Neural progenitor cell (in vitro differentiated cells): ENCODE measurements around the gene ARHGAP20. TPM values are rescaled to one million over a fixed set of nuclear protein-coding genes. Genes with fewer than 3 reads are reported as not detected.

ENCODE experiments used
- DNase-seq: peaks from one replicate; pipeline ENCODE4 v3.0.0-alpha.2; 2016; ENCODE audit warnings: low spot score
- H2AFZ ChIP-seq: fragments of 200-600 bp; sonication (generic); replicated peaks from 2 replicates; pipeline ENCODE4 v1.6.1; 2016; ENCODE audit warnings: antibody characterized with exemption
- H3F3A ChIP-seq: fragments of 200-600 bp; sonication (generic); 2 replicates; pipeline ENCODE4 v1.6.1; 2016; ENCODE audit warnings: antibody characterized with exemption, low read depth
- H3K27ac ChIP-seq: fragments of 200-600 bp; sonication (generic); 2 replicates; pipeline ENCODE4 v1.5.1; 2016; ENCODE audit warnings: mild to moderate bottlenecking
- H3K27me3 ChIP-seq: fragments of 200-600 bp; sonication (generic); 2 replicates; pipeline ENCODE4 v1.6.1; 2016; ENCODE audit warnings: mild to moderate bottlenecking, moderate library complexity
- H3K36me3 ChIP-seq: fragments of 200-600 bp; sonication (generic); 2 replicates; pipeline ENCODE4 v1.5.1; 2016
- H3K4me1 ChIP-seq: fragments of 200-600 bp; sonication (generic); 2 replicates; pipeline ENCODE4 v1.6.1; 2016; ENCODE audit warnings: mixed run types
- H3K4me2 ChIP-seq: fragments of 200-600 bp; sonication (generic); 2 replicates; pipeline ENCODE4 v1.6.1; 2016
- H3K4me3 ChIP-seq: fragments of 200-600 bp; sonication (generic); 2 replicates; pipeline ENCODE4 v1.5.1; 2016
- H3K79me2 ChIP-seq: fragments of 200-600 bp; sonication (generic); 2 replicates; pipeline ENCODE4 v1.6.1; 2016; ENCODE audit warnings: low read depth
- H3K9ac ChIP-seq: fragments of 200-600 bp; sonication (generic); 2 replicates; pipeline ENCODE4 v1.6.1; 2016
- H3K9me3 ChIP-seq: fragments of 200-600 bp; sonication (generic); 2 replicates; pipeline ENCODE4 v1.5.1; 2016; ENCODE audit warnings: low read depth
- H4K20me1 ChIP-seq: fragments of 200-600 bp; sonication (generic); 2 replicates; pipeline ENCODE4 v1.6.1; 2016; ENCODE audit warnings: low read depth
- H3K27ac Mint-ChIP-seq: 3 replicates; pipeline ENCODE4 v1.8.0; 2021; ENCODE audit warnings: mixed read lengths
- H3K27me3 Mint-ChIP-seq: 2 replicates; pipeline ENCODE4 v1.8.0; 2022; ENCODE audit warnings: low read depth, mild to moderate bottlenecking, inconsistent platforms, moderate library complexity, mixed read lengths; ENCODE audit not compliant: insufficient read depth
- H3K36me3 Mint-ChIP-seq: 3 replicates; pipeline ENCODE4 v1.8.0; 2021; ENCODE audit warnings: mixed read lengths
- H3K4me1 Mint-ChIP-seq: 3 replicates; pipeline ENCODE4 v1.8.0; 2021; ENCODE audit warnings: mixed read lengths
- H3K4me3 Mint-ChIP-seq: 3 replicates; pipeline ENCODE4 v1.8.0; 2021; ENCODE audit warnings: mild to moderate bottlenecking, moderate library complexity, mixed read lengths
- H3K9me3 Mint-ChIP-seq: 3 replicates; pipeline ENCODE4 v1.8.0; 2020; ENCODE audit warnings: mixed read lengths
- EZH2 ChIP-seq: fragments of 200-600 bp; sonication (generic); IDR thresholded peaks from 2 replicates; pipeline ENCODE4 v1.6.1; 2017; ENCODE audit warnings: antibody characterized with exemption, mild to moderate bottlenecking, moderate library complexity
- EZH2phosphoT487 ChIP-seq: fragments of 200-600 bp; sonication (generic); IDR thresholded peaks from 2 replicates; pipeline ENCODE4 v1.6.1; 2017; ENCODE audit warnings: antibody characterized with exemption
- total RNA-seq: library from RNA; depleted of rRNA; stranded (reverse); fragments of >200 nt; gene quantifications from 2 replicates; pipeline ENCODE4 v1.2.3, GENCODE V29; 2015; ENCODE audit warnings: low replicate concordance
- TF ChIP-seq, protein P1 (sequence below): fragments of 200-600 bp; sonication (generic); IDR thresholded peaks from 2 replicates; pipeline ENCODE4 v1.5.1; 2017; ENCODE audit warnings: antibody characterized with exemption, mild to moderate bottlenecking

Gene ARHGAP20
- total RNA-seq, 1 donor from 2014 or later = not detected

DNA sequence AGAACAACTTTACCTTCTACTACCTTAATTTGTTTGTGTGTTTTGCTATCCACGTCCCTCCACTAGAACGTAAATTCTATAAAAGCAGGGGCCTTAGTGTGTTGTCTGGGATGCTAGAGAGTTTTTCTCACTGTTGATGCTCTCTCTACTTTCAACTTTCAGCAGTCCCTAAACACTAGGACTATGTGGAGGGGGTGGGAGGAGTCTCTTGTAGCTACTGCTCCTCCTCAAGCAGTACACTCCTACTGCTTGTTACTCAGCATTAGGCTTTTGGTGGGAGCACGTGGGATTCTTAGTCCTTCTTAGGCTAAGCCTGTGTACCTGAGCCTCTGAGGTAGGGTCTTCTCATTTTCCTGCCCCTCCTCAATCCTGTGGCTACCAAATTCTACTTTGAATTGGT, 56.3 kb downstream of the ARHGAP20 start:
- Mint-ChIP-seq H3K9me3 (peaks cover 19% of the 10 kb centered on the region), H3K4me1 (no peaks in the 10 kb centered on the region), H3K36me3 (no peaks in the 10 kb centered on the region), H3K27ac (no peak overlapping the region), H3K4me3 (no peak overlapping the region), H3K27me3 (no peaks in the 10 kb centered on the region)
- Histone ChIP-seq H2AFZ (no peak overlapping the region), H3K9ac (no peak overlapping the region), H3K4me3 (no peak overlapping the region), H3K27ac (no peak overlapping the region), H4K20me1 (no peaks in the 10 kb centered on the region), H3F3A (no peaks in the 10 kb centered on the region), H3K27me3 (no peaks in the 10 kb centered on the region), H3K4me2 (no peak overlapping the region), H3K79me2 (no peaks in the 10 kb centered on the region), H3K4me1 (no peaks in the 10 kb centered on the region), H3K36me3 (no peaks in the 10 kb centered on the region), H3K9me3 (no peaks in the 10 kb centered on the region)
- DNase-seq = no peak
- TF ChIP-seq EZH2phosphoT487 (no peak), EZH2 (no peak)
- TF ChIP-seq, protein P1, sequence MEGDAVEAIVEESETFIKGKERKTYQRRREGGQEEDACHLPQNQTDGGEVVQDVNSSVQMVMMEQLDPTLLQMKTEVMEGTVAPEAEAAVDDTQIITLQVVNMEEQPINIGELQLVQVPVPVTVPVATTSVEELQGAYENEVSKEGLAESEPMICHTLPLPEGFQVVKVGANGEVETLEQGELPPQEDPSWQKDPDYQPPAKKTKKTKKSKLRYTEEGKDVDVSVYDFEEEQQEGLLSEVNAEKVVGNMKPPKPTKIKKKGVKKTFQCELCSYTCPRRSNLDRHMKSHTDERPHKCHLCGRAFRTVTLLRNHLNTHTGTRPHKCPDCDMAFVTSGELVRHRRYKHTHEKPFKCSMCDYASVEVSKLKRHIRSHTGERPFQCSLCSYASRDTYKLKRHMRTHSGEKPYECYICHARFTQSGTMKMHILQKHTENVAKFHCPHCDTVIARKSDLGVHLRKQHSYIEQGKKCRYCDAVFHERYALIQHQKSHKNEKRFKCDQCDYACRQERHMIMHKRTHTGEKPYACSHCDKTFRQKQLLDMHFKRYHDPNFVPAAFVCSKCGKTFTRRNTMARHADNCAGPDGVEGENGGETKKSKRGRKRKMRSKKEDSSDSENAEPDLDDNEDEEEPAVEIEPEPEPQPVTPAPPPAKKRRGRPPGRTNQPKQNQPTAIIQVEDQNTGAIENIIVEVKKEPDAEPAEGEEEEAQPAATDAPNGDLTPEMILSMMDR = no peak

DNA sequence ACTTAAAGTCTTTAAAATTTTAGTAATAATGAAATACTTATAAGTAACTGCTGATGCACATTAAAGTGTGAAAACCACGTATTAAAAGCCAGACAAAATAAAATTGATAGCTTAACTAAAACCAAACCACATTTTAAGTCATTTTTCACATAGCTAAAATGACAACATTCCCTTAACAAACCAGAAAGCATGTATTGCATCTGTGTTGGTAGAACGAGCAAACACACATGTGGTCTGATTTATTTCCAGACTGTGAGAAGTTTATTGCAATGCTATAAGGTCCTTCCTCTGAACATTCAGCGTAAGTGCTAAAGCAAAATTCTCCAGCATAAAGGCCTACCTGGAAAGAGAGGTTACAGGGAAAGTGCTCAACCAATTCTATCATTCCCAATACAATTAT, 57.8 kb downstream of the ARHGAP20 start:
- Histone ChIP-seq H3K4me2 (no peak overlapping the region), H3K9me3 (no peaks in the 10 kb centered on the region), H4K20me1 (no peaks in the 10 kb centered on the region), H3K36me3 (no peaks in the 10 kb centered on the region), H3K79me2 (no peaks in the 10 kb centered on the region), H3K9ac (no peak overlapping the region), H3K4me1 (no peaks in the 10 kb centered on the region), H2AFZ (no peak overlapping the region), H3K4me3 (no peak overlapping the region), H3F3A (no peaks in the 10 kb centered on the region), H3K27me3 (no peaks in the 10 kb centered on the region), H3K27ac (no peak overlapping the region)
- Mint-ChIP-seq H3K4me1 (no peaks in the 10 kb centered on the region), H3K9me3 (peaks cover 21% of the 10 kb centered on the region), H3K27me3 (no peaks in the 10 kb centered on the region), H3K36me3 (no peaks in the 10 kb centered on the region), H3K27ac (no peak overlapping the region), H3K4me3 (no peak overlapping the region)
- DNase-seq = no peak
- TF ChIP-seq EZH2 (no peak), EZH2phosphoT487 (no peak)
- TF ChIP-seq, protein P1 = no peak

DNA sequence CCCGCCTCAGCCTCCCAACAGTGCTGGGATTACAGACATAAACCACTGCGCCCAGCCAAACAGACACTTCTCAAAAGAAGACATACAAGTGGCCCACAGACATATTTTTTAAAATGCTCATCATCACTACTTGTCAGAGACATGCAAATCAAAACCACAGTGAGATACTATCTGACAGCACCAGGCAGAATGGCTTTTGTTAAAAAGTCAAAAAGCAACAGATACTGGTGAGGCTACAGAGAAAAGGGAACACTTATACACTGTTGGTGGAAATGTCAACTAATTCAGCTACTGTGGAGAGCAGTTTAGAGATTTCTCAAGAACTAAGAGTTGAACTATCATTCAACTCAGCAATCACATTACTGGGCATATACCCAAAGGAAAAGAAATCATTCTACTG, 67.0 kb downstream of the ARHGAP20 start:
- no peaks in the 10 kb centered on the region for H3K9me3 Mint-ChIP-seq
- H3K4me1 ChIP-seq = no peaks in the 10 kb centered on the region

More for the DNA sequence above, 67.0 kb downstream of the ARHGAP20 start:
- no peak for TF ChIP-seq EZH2phosphoT487
- TF ChIP-seq, protein P1 = no peak
- Histone ChIP-seq H2AFZ (no peak overlapping the region), H3K36me3 (no peaks in the 10 kb centered on the region), H3K27me3 (no peaks in the 10 kb centered on the region), H3K9ac (no peak overlapping the region), H3K9me3 (no peaks in the 10 kb centered on the region), H3F3A (no peaks in the 10 kb centered on the region), H3K4me3 (no peak overlapping the region), H3K4me2 (no peak overlapping the region), H4K20me1 (no peaks in the 10 kb centered on the region), H3K79me2 (no peaks in the 10 kb centered on the region), H3K27ac (no peak overlapping the region)
- Mint-ChIP-seq H3K27ac (no peak overlapping the region), H3K4me3 (no peak overlapping the region), H3K36me3 (no peaks in the 10 kb centered on the region), H3K4me1 (no peaks in the 10 kb centered on the region), H3K27me3 (peaks cover 2% of the 10 kb centered on the region)
- DNase-seq = no peak
